Mucosa of stomach (tissue), 1 donor: Measurements from ENCODE around the gene SS18L1.

Source experiments
- H3K27me3 ChIP-seq: one replicate; pipeline ENCODE4 v1.7.0; 2013; ENCODE audit warnings: mild to moderate bottlenecking, low read length; ENCODE audit not compliant: control insufficient read depth, insufficient read depth
- H3K36me3 ChIP-seq: one replicate; pipeline ENCODE4 v1.7.0; 2013; ENCODE audit warnings: low read length; ENCODE audit not compliant: control insufficient read depth, insufficient read depth
- H3K4me1 ChIP-seq: one replicate; pipeline ENCODE4 v1.7.0; 2013; ENCODE audit warnings: mild to moderate bottlenecking, low read length; ENCODE audit not compliant: control insufficient read depth, insufficient read depth
- H3K4me3 ChIP-seq: one replicate; pipeline ENCODE4 v1.7.0; 2013; ENCODE audit warnings: low read length
- H3K9ac ChIP-seq: one replicate; pipeline ENCODE4 v1.7.0; 2013; ENCODE audit warnings: mild to moderate bottlenecking, low read length, moderate library complexity
- H3K9me3 ChIP-seq: one replicate; pipeline ENCODE4 v1.7.0; 2013; ENCODE audit warnings: mild to moderate bottlenecking, low read length, moderate library complexity; ENCODE audit not compliant: control insufficient read depth
- donor health status: Pancreatic carcinoma.

SS18L1 gene

DNA sequence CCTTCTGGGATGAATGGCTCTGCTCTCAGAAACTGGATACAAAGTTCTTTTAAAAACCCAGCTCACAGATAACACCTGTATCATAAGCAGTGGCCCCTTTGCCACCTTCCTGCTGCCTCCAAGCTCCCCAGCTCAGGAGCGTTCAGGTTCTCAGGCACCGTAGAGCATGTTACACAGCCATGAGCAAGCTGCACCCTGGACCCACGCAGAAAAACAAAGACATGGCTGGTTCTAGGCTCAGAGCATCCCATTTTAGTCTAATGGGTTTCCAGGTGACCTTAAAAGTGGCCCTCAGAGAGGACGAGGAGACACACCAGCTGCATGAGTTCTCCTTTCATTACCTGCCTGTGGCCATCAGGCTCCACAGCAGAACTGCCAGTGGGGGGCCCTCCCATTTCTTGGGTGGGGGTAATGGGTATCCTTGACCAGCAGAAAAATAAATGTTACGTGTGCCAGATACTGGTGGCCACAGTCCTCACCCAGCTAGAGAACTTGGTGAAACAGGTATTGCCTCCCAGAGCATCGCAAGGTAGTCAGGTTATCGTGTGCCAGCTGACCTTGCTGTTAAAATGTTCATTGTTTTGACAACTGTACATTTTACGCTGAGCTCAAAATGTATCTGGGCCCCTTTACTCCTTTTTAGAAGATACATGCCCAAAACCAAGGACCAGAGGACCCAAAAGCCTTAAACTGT is 7.8 kb upstream of the SS18L1 start:
- H3K4me3 ChIP-seq: no peak overlapping the region
- no peak overlapping the region for H3K9ac ChIP-seq
- H3K27me3 ChIP-seq: no peaks in the 10 kb centered on the region
- no peaks in the 10 kb centered on the region for H3K9me3 ChIP-seq
- H3K4me1 ChIP-seq: no peaks in the 10 kb centered on the region
- H3K36me3 ChIP-seq: peaks cover 28% of the 10 kb centered on the region

DNA sequence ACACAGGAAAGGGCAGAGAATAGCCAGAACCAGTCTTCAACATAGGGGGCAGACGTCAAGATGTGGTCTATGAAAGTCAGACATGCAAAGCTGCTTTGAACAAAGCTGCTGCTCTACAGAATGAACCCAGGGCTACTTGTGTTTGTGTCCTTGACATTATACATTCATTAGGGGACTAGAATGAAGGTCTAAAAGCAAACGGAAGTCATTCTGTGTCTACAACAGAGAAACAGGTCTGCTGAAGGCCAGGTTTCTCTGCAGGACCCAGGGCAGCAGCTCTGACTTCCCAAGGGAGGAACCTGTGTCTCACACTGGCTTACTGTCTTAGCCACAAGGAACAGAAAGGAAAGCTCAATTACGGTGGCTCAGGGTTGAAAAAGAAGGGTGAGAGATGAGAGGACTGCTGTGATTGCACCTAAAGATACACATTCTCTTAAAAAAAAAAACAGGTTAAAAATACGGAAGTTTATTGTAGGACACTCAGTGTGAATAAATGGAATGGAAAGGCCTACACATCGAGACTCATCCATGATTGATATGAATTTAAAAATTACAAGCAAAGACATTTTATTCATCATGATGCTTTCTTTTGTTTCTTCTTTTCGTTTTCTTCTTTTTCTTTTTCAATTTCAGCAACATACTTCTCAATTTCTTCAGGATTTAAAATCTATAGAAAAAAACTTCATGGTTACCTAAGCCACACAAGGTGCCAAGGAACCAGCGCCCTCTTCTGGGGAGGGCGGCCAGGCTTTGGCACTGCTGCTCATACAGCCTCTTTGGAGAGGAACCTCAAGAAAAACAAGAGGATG is 7.1 kb upstream of the SS18L1 start:
- H3K36me3 ChIP-seq: peaks cover 21% of the 10 kb centered on the region
- no peaks in the 10 kb centered on the region for H3K27me3 ChIP-seq
- no peaks in the 10 kb centered on the region for H3K9me3 ChIP-seq
- H3K4me3 ChIP-seq: no peak overlapping the region
- H3K4me1 ChIP-seq: peaks cover 5% of the 10 kb centered on the region
- H3K9ac ChIP-seq: no peak overlapping the region

DNA sequence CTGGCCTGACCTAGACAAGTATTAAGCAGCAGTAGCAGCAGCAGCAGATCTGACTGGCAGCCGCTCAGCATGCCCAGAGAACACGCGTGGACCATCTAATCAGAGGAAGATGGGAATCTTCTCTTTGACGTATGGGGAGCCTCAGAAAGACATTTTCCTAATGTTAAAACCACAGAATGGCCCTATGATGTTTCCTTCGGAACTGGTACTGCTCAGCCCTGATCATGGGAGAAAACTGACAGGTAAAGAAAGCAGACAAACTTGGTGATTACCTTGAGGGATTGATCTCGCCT is 6.5 kb upstream of the SS18L1 start:
- H3K9ac ChIP-seq: no peak overlapping the region
- peaks cover 15% of the 10 kb centered on the region for H3K36me3 ChIP-seq
- peaks cover 11% of the 10 kb centered on the region for H3K4me1 ChIP-seq
- H3K4me3 ChIP-seq: no peak overlapping the region
- no peaks in the 10 kb centered on the region for H3K27me3 ChIP-seq
- no peaks in the 10 kb centered on the region for H3K9me3 ChIP-seq

DNA sequence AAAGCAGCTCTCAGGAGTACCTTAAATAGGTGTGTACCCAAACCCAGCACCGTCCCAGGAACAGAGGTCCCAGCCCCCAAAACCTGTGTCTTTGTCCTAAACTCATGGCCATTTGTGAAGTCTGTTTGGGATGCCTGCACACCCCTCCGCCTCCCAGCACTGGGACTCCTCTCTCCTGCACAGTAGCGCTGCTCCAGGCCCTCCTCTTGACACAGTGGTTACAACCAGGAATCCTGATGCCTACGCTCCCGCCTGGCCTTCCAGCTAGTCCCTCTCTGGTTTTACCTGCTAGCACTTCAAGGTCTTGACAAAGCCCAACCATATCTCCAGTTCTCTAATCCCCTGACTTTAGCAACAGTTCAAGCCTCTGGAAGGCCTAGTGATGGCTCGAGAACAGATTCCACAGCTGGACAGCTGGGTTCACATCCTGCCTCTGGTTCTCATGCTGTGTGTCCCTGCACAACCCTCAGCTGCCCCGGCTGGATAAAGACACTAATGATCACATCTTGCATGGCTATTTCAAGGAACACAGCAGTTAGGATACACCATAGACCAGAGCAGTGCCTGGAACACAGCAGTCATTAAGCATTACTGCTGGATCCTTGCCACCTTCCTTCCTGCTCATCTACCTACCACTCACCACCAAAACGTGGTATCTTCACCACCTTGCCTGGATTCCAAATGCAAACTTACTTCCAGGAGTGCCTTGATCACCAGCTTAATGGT is 5.9 kb upstream of the SS18L1 start:
- H3K4me1 ChIP-seq: peaks cover 12% of the 10 kb centered on the region
- H3K4me3 ChIP-seq: no peak overlapping the region
- H3K36me3 ChIP-seq: peaks cover 9% of the 10 kb centered on the region

DNA sequence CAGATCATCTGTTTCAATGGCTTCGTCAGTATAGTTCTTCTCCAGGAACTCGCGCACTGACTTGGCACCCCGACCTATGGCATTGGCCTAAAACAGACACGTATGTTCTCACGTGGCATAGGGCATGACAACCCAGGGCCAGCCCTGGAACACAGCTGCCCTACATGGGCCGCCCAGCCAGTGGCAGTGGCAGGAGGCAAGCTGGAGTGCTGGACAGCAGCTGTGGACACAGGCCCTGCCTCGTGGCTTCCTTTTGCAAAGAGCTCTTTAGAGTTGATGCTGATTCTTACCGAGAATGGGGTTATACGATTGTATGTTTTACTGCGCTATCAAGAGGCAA is 5.4 kb upstream of the SS18L1 start:
- Histone ChIP-seq H3K9me3 (no peaks in the 10 kb centered on the region), H3K9ac (no peak overlapping the region), H3K4me1 (peaks cover 12% of the 10 kb centered on the region), H3K4me3 (no peak overlapping the region), H3K36me3 (peaks cover 9% of the 10 kb centered on the region), H3K27me3 (no peaks in the 10 kb centered on the region)

More for the DNA sequence above, 5.9 kb upstream of the SS18L1 start:
- Histone ChIP-seq H3K27me3 (no peaks in the 10 kb centered on the region), H3K9ac (no peak overlapping the region), H3K9me3 (no peaks in the 10 kb centered on the region)

DNA sequence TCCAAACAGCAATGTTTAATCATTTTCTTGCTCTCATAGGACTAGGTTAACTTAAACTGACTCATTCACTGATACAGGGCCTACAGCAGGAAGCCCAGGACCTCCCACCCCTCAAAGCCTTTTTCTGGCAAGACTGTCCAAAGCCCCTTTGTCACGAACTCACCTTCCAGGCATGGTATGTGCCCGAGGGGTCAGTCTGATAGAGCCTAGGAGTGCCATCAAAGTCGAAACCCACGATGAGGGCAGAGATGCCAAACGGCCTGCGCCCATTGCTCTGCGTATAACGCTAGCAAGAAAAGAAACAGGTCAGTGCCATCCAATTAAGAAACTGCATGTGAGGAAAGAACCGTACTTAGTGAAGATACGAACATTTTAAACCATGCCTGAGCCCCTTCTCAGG is 4.7 kb upstream of the SS18L1 start:
- no peak overlapping the region for H3K4me3 ChIP-seq
- H3K27me3 ChIP-seq: no peaks in the 10 kb centered on the region
- H3K9me3 ChIP-seq: no peaks in the 10 kb centered on the region
- peaks cover 12% of the 10 kb centered on the region for H3K4me1 ChIP-seq
- H3K9ac ChIP-seq: no peak overlapping the region
- H3K36me3 ChIP-seq: peaks cover 9% of the 10 kb centered on the region

DNA sequence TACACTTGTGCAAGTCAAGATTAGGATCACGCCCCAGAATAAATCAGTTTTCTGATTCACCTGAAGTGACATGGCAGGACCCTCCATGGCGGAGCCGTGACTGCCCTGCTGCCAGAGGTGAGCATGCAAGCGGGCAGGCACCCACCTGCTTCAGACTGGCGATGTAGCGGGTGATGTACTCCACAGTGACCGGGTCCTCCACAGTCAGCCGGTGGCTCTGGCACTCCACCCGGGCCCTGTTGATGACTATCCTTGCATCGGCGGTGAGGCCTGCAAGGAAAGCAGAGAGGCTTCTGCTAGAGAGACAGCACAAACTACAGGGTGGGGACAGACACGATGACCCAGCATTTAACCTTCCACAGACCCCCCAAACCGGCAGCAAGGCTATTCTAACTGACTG is 3.9 kb upstream of the SS18L1 start:
- Histone ChIP-seq H3K4me3 (no peak overlapping the region), H3K27me3 (no peaks in the 10 kb centered on the region), H3K9me3 (no peaks in the 10 kb centered on the region), H3K9ac (no peak overlapping the region), H3K36me3 (peaks cover 9% of the 10 kb centered on the region), H3K4me1 (peaks cover 13% of the 10 kb centered on the region)

DNA sequence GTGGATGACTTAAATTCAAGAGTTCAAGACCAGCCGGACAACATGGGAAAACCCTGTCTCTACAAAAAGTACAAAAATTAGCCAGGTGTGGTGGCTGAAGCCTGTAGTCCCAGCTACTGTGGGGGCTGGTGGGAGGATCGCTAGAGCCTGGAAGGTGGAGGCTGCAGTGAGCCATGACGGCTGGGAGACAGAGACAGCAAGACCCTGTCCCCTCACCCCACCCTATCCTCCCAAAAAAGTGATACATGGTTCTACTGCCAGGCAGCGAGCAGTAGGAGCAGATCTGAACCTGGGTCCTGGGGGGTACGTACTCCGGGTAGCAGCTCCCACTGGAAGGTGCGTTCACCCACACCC is 2.5 kb upstream of the SS18L1 start:
- peak overlapping the region; percentile 70 for H3K9ac ChIP-seq
- H3K27me3 ChIP-seq: no peaks in the 10 kb centered on the region
- H3K4me3 ChIP-seq: no peak overlapping the region
- peaks cover 9% of the 10 kb centered on the region for H3K36me3 ChIP-seq
- peaks cover 19% of the 10 kb centered on the region for H3K4me1 ChIP-seq
- no peaks in the 10 kb centered on the region for H3K9me3 ChIP-seq

DNA sequence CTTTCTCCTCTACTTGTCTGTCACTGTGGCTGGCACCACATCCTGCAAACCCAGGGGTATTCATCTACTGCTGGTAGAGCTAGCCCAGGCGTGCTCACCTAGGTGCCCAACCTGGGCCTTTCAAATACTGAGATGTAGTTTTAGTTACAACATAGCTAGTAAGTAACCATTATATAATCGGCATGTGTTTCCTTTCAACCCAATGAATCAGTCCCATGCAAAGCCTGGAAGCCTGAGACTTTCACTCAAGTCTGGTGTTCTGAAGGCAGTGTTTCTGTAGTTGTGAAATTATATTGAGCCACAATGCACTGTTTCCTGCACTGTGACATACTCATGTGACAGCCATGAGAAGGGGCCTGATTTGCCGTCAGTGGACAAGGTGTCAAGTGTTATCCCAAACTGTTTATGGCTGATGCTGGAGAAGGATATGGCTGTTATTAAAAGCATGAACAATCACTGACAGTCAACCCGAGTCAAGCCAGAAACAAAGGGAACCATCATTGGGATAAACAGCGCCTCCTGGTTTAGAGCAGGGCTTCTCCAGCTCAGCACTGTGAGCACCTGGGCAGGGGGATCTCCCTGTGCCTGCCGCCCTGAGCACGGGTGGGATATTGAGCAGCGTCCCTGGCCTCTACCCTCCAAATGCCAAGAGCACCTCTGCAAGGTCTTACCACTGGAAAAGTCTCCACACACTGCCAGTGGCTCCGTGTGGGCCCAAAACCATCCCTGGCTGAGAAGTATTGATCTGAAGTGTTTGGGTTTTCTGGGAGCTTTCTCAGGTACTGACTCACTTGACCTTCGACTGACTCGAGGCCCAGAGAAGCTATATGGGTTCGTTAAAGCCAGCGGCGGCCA is 1.9 kb upstream of the SS18L1 start:
- H3K9ac ChIP-seq: peak overlapping the region; percentile 70
- no peaks in the 10 kb centered on the region for H3K9me3 ChIP-seq
- no peaks in the 10 kb centered on the region for H3K27me3 ChIP-seq
- H3K36me3 ChIP-seq: peaks cover 9% of the 10 kb centered on the region
- peaks cover 19% of the 10 kb centered on the region for H3K4me1 ChIP-seq
- H3K4me3 ChIP-seq: peak overlapping the region; percentile 39

DNA sequence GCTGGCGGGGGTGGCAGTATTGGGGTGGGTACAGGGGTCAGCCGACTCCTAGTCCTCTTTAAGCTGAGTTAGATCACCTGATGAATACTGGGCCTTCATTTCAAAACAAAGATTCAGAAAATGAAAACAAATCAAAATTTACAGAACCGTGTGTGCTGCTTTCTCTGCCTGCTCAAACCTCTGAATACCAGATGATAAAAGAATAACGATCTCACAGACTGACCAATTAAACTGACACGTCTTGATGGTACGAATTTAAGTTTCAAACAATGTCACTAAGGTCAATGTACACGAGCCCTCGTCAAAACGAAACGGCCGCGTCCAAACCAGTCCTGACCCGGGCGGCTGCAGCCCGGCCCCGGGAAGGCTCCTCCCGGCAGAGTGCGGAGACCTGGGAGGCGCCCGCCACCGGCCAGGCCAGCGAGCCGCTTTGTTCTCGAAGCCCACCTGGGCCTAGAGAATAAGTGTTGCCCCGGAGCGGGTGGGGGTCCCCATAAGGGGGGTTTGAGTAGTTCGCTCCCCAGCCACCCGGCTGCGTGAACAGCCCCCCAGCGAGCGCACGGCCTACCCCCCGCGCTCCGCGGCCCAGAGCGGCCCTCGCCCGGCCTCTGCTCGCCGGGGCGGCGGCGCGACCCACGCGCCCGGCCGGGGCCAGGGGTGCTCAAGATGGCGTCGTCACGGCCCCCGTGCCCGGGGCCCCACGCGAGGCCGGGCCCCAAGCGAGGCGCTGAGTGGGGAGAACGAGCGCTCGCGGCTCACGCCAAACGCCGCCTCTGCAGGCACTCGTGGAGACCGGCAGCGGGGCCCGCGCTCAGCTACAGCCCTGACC is 1.1 kb upstream of the SS18L1 start:
- no peaks in the 10 kb centered on the region for H3K27me3 ChIP-seq
- H3K9ac ChIP-seq: peak overlapping the region; percentile 70
- H3K9me3 ChIP-seq: no peaks in the 10 kb centered on the region
- peak overlapping the region; percentile 39 for H3K4me3 ChIP-seq
- H3K36me3 ChIP-seq: peaks cover 9% of the 10 kb centered on the region
- peaks cover 19% of the 10 kb centered on the region for H3K4me1 ChIP-seq
